Activated CD8-positive, alpha-beta memory T cell treated with anti-CD3 and anti-CD28 coated beads for 48 hours (primary cell): Measurements from ENCODE around the gene SRC.
"Not testable (repeated sequence)": the region's sequence is repeated elsewhere in the genome, so short reads cannot be mapped to it uniquely, and the experiment has no call there.

Experiments used
- DNase-seq, 3 experiments: peaks; one replicate each; pipeline ENCODE4 v3.0.0-alpha.2; 2020; ENCODE audit warnings: low read depth in 2 of 3, low spot score in 2 of 3

The SRC gene

DNA sequence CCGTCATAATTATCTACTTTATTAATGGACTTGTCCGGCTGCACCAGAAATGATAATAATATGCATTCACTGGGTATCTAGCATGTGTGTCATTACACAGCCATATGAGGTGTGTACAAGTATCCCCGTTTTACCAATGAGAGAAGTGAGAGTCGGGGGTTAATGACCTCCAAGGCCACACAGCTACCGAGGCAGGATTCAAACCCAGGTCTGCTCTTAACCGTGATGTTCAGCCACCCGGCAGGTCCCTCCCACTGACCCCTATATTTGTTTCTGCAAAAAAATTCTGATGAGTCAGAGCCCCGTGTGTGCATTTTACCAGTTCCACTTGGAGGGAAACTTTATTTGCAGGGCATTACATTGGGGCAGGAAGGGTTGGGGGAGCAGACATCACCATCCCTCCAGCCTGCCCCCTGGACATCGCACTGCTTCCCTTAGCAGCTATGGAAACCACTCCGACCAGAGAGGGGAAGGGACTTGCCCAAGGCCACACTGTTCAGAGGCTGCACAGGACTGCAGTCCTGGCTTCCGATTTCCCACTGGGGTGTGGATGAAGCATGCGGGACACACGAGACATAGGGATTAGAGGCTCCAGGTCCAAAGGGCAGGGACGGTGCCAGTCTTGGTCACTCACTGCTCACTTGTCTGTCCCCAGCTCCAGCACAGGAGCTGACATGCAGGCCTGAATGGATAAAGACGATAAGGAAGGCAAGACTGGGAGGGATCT lies 10.1 kb upstream of the SRC start:
- no peak for DNase-seq

DNA sequence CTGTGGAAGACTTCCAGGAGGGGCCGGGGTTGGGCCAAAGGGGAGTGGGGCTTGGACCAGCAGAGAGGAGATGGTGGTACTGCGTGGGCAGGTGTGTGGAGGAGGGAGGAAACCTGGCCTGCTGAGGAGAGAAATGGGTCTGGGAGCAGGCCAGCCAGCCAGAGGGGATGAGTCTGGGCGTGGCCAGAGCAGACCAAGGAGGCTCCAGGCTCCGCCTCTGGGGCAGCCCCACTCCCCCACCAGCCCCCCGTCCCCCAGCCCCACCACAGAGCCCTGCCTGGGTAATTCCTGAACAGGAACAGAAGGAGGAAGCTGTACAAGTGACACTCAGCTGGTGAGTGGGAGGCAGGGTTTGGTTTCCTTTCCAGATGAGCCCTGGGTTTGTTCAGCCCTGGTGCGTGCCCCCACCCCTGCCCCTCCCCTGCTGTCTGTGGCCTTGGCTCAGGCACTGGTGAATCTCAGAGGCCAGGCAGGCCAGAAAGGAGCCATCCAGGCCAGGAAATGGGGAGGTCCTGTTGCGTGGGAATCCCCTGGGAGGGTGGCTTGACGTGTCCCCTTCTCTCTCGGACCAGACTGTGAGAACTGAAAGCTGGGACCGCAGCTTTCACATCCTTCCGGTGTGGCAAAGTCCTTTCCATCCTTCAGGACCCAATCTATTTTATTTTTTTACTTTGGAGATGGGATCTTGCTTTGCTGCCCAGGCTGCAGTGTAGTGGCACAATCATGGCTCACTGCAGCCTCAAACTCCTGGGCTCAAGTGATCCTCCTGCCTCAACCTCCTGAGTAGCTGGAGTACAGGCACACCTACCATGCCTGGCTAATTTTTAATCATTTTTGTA lies 9.4 kb upstream of the SRC start:
- DNase-seq: peak in 1 of 3 experiments; percentile 35

DNA sequence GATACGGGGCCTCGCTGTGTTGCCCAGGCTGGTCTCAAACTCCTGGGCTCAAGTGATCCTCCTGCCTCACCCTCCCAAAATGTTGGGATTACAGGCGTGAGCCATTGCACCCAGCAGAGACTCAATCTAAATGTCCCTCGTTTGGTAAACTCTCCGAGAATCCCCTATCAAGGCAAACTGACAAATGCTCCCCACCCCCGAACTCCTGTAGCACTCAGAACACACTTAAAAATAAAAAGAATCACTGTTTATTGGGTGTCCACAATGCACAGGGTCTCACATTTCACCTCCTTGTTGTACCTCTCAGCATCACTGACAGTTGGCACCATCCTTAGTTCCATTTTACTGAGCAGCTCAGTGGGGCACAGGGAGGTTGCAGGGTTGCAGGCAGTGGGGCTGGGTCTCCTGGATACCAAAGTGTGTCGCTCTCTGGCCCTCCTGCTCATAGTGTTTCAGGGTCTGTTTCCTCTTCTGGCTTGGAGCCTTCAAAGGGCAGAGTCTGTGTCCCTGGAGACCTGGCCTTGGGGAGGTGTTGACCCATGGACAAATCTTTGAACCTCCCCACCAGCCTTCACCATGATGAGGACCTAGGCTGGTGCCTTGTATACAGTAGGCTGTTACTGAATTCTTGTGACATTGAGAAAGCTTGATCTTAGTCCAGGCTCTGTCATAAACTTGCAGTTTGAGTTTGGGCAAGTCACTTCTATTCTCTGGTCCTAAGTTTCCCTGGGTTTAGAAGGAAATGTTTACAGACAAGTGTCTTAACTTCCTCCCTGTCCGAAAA lies 8.5 kb upstream of the SRC start:
- DNase-seq: no peak

DNA sequence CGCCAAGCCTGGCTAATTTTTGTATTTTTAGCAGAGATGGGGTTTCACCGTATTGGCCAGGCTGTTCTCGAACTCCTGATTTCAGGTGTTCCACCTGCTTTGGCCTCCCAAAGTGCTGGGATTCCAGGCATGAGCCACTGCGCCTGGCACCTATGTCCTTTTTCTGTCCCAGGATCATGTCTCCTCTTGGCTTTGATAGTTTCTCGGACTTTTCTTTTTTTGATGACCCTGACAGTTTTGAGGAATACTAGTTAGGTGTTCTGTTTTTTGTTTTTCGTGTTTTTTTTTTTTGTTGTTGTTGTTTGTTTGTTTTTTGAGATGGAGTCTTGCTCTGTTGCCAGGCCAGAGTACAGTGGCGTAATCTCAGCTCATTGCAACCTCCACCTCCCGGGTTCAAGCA lies 7.6 kb upstream of the SRC start:
- not testable (repeated sequence) for DNase-seq

DNA sequence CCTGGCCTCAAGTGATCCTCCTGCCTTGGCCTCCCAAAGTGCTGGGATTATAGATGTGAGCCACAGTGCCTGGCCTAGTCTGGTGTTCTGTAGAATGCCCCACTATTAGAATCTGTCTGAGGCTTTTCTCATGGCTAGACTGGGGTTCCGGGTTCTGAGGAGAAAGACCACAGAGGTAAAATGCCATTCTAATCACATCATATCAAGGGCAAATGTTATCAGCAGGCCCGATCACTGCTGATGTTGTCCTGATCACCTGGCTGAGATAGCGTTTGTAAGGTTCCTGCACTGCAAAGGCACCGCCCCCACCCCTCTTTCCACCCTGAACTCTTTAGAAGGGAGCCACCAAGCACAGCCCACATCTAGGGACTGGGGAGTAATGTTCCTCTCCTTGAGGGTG lies 6.7 kb upstream of the SRC start:
- no peak for DNase-seq

DNA sequence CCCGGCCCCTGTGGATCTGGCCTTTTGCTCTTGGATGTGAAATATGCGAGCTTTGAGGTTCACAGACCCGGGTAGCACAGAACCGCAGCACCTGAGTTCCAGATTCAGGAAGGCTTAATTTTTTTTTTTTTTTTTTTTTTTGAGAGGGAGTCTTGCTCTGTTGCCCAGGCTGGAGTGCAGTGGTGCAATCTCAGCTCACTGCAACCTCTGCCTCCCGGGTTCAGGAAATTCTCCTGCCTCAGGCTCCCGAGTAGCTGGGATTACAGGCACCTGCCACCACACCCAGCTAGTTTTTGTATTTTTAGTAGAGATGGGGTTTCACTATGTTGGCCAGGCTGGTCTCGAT lies 6.2 kb upstream of the SRC start:
- DNase-seq: not testable (repeated sequence)

DNA sequence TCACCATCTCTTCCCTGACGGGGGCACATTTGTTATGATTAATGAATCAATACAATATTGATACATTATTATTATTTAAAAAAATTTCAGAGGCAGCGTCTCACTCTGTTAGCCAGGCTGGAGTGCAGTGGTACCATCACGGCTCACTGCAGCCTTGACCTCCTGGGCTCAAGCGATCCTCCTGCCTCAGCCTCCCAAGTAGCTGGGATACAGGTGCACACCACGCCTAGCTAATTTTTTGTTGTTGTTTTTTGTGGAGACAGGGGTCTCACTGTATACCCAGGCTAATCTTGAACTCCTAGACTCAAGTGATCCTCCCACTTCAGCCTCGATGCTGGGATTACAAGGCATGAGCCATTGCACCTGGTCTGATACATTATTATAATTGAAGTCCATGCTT lies 4.9 kb upstream of the SRC start:
- no peak for DNase-seq

DNA sequence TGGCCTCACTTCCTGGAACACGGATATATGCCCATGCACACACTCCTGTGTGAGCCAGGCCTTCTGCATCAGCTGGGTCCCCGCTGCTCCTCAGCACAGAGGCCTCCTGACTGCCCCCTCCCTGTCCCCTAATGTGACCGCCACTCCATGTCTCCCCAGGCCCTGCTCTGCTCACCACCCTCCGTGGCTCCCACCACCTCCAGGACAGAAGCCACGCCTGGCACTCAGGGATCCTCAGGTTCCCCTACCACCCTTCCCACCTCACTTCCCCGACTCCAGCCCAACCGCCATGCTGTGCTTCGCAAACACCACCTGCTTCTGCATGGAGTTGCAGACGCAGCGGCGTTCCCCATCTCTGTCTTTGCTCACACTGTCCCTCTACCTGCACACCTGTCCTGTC lies 4.3 kb upstream of the SRC start:
- DNase-seq: no peak

DNA sequence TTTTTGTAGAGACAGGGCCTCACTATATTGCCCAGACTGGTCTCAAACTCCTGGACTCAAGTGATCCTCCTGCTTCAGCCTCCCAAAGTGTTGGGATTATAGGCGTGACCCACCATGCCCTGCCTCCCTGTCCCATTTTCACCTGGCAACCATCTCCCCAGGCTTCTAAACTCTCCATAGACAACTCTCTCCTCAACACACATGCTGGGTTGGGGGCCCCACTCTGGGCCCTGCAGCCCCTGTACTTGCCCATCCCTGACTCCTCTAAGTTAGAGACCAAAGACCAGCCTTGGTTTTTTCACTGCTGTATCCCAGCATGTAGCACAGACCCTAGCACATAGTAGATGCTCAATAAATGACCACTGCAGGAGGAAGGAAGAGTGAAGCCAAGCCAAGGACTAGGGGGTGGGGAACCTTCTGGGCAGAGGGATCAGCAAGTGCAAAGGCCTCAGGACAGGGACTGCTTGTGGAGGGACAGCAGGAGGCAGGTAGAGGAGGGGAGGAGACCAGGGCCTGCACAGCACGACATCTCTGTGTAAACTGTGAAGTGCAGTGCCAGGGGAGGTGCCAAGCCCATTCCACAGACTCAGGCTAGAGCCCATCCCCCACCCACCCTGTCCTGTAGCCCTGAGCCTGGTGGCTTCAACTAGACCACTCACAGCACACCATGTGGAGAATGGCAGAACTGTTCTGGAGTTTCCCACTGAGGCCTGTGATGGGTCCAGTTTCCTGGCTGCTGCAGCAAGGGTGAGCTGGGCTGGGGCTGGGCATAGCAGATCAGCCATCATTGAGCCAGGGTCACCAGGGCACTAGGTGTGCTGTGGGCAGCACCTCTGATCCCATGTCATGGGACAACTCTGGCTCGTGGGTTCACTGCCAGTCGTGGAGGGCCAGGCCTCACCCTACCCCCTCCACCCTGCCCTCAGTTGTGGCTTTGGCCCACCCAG lies 3.4 kb upstream of the SRC start:
- DNase-seq: no peak

DNA sequence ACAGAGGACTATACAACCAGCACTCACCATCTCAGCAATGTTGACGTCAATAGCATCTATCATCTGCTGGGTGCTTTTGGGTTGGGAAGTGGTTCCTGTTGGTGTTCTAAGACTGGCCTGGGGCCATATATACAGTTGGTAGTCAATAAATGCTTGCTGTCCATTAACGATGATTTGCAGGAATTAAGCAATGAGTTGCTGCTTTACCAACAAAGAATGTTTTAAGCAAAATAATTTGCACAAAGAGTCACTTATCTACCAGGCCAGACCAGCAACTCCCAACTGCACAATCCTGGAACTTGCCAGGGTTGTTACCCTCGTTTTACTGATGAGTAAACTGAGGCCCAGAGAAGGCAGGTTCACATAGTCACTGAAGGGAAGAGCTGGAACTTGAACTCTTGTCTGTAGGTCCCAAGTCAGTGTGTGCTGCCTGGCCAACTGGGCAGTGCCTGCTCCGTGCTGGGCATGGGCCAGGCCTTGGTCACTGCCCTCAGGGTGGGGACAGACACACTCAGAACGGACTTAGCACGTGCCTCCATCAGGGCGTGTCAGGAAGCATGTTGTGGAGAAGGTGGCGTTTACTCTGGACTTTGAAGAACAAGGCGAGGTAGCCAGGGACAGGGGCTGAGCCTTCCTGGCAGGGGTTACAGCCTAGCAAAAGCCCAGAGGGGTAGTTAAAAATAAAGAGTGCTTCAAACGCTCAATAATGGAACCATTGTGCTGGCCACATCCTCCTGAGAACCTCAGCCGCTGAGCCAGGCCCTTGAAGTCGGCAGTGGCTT lies 2.5 kb upstream of the SRC start:
- no peak for DNase-seq

DNA sequence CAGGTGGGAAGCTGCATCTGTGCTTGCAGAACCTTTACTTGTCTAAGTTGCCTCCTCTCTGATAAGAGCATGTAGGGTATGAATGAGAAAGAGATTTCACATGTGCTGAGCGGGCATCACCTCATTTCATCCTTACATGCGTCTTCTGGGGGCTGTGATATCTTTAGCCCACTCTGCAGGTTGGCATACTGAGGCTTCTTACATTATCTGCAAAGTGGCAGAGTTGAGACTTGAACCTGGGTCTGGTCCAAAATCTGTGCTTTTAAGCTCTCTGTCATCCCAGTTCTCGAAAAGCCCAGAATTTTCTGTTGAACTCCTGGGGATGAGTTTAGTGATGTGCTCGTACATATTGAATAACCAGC lies 2.0 kb upstream of the SRC start:
- DNase-seq: no peak

DNA sequence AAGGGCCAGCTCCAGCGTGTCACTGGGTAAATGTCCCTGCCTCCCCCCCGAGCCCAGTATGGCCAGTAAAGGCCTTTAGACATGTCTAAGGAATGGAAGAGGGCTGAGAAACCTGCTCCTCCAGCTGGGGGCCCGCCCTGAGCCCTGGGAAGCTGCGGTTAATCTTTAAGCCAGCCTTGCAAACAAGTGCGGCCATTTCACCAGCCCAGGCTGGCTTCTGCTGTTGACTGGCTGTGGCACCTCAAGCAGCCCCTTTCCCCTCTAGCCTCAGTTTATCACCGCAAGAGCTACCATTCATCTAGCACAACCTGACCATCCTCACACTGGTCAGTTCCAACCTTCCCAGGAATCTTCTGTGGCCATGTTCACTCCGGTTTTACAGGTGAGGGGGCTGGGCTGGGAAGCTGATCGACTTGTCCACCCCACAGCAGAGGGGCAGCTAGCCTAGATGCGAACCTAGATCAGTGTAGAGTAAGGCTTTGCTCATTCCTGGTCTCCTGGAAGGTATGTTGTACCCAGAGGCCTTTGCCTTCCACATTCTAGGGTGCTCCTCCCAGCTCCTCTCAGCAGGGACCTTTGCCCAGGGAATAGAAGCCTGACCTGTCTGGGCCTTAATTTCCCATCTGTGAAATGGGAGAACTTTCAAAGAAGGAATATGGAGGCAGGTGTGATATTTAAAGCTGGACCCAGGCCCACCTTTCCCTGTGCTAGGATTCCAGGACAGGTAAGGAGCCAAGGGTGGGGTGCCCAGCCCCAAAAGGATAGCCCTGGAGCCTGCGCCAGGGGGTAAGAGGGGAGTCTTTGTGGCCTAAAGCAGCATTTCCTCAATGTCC lies 1.2 kb upstream of the SRC start:
- DNase-seq: no peak

DNA sequence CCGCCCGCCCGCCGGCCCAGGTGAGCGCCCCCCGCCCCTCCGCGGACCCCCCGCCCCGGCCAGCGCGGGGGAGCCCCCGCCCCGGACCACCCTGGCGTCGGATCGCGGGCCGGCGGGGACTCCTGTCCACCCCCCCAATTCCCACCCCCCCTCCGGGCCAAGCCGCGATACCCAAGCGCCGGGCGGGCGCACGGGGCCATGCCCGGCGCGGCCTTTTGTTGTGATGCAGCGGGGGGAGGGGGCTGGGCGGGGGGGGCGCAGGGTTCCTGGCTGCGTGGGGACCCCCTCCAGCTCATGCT lies 245 bp downstream of the SRC start:
- DNase-seq: no peak

DNA sequence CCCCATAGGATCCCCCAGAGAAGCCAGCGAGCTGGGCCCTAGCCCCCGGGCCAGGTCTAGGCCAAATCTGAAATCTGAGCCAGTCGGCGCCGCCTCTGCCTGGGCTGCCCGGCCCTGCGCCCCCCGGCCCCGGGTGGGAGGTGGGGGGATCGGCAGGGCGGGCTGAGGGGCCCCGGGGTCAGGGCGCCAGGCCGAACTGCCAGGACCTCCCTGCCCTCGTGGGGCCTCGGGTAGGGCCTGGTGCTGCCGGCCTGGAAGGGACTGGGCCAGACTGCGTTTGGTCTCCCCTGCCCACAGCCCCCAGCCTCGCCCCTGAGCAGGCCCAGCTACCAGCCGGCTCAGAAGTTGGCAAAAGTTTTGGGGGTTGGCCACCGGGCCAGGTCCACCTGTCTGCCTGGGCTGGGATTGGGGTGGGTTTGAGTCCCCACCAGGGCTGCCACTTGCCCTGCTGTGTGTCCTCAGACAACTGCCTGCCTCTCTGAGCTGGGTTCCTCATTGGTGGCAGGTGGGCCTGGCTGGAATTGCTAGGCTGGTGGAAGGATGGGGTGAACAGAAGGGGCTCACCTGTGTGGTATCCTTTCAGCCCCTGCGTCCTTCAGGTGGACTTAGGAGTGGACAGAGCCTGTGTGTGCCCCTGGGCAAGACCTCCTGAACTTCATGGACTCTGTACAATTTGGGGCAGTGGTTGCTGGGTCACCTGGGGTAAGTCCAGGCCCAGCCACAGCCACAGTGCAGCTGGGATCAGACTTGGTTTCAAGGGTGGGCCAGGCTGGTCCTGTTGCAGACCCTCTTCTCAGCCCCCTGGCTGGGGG lies 801 bp downstream of the SRC start:
- DNase-seq: no peak

DNA sequence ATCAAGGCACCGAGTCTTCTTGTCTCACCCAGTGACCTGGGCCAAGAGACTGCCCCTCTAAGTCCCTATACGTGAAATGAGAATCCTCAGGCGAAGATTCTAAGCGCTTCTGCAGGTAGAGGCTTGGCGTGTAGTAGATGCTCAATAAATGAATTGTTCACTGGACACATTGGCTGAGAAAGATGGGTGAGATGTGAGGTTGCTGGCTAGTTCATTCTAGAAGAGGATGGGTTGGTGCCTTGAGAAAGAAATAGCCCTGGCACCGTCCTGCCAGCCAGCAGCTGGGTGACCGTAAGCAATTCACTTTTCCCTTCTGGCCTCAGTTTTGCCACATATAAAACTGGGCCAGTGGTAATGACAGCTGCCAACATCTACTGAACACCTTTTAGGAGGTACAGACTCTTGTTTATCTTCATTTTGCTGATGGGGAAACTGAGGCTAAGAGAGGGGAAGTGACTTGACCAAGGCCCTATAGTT lies 1.4 kb downstream of the SRC start:
- DNase-seq: no peak

DNA sequence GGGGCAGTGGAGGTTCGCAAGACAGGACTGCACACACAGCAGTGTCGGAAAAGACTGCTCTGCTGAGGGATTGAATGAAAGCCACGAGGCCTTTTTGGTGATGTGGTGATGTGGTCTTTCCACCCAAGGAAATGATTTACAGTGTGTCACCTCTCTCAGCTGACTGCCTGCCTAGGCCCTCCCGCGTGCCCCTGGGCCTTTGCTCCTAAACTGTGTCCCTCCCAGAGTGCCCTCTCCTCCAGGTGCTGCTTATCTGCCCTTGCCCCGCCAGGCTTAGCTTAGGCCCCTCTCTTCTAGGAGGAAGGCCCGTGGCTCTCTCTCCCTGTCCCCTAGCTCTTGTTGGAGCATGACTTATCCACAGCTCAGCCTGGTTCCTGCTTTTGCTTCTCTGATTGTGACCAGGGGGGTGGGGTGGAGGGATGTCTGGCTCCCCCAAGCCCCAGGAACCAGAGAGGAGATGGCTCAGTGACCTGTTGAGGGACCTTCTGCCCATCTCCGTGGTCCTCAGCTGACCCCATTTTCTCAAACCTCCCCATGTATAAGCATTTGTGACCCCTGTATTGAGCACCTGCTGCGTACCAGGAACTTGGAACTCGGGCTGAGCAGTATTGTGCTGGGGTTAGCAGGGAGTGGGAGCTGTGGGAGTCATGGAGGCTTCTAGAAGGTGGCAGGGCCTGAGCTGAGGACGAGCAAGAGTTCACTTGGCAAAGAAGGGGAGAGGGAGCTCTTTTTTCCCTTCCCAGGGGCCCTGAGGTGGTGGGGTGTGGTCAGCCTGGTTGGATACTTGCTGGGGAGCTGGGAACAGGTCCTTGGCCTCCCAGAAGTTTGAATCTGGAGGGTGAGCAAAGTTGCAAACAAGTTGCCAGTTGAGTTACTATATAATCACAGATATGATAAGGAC lies 2.2 kb downstream of the SRC start:
- DNase-seq: no peak

DNA sequence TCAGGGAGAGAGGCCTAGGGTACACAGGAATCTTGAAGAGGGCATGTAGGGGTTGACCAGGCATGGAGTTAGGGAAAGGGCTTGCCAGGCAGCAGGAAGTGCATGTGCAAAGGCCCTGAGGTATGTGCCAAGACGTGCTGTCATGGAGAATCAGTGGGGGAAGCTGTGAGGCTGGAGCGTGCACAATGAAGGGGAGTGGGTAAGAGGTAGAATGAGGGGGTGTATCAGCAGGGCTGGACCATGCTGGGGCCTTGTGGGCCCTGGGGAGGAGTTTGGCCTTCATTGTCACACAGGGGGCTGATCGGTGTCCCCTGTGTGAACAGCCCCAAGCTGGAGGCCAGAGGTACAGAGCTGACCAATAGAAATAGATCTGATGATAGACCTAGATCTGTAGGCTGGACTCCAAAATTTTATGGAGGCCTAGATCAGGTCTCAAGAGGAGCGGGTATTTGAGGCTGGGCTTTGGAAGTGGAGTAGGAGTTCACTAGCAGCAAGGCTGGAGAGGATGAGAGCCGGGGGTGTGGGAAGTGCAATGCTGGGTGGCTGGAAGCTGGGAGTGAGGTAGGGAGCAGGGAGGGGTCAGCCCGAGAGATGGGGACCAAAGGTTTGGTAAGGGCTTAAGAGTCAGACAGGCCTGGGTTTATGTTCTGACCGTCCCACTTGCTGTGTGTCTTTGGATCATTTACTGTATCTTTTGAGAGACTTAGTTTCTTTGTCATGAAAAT lies 3.0 kb downstream of the SRC start:
- no peak for DNase-seq
